C4-2B (cell line): ENCODE data around the gene NCOA7.

Experiments
- ZFX ChIP-seq: fragments of 450-650 bp; IDR thresholded peaks from 2 replicates; pipeline ENCODE4 v1.6.1; 2017
- TF ChIP-seq, protein P1 (sequence below): fragments of 450-650 bp; conservative IDR thresholded peaks from 2 replicates; pipeline ENCODE4 v1.5.1; 2017; ENCODE audit warnings: mild to moderate bottlenecking

- TF ChIP-seq, protein P1, sequence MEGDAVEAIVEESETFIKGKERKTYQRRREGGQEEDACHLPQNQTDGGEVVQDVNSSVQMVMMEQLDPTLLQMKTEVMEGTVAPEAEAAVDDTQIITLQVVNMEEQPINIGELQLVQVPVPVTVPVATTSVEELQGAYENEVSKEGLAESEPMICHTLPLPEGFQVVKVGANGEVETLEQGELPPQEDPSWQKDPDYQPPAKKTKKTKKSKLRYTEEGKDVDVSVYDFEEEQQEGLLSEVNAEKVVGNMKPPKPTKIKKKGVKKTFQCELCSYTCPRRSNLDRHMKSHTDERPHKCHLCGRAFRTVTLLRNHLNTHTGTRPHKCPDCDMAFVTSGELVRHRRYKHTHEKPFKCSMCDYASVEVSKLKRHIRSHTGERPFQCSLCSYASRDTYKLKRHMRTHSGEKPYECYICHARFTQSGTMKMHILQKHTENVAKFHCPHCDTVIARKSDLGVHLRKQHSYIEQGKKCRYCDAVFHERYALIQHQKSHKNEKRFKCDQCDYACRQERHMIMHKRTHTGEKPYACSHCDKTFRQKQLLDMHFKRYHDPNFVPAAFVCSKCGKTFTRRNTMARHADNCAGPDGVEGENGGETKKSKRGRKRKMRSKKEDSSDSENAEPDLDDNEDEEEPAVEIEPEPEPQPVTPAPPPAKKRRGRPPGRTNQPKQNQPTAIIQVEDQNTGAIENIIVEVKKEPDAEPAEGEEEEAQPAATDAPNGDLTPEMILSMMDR, result no peak
- no peak for TF ChIP-seq ZFX
These were observed 44.7 kb upstream of the NCOA7 start for GRCh38 chr6:125746019-125746414.
